Esophagus squamous epithelium (tissue), 5 donors: ENCODE measurements around the gene GNG8. TPM values are rescaled to one million over a fixed set of nuclear protein-coding genes. Genes with fewer than 3 reads are reported as not detected.

Experiments
- DNase-seq: peaks from one replicate; lab custom pipeline; 2025; lab: John Stamatoyannopoulos, UW
- H3K27ac ChIP-seq, 4 donors: fragments of 200-600 bp; sonication (generic); one replicate each; pipeline ENCODE4 v1.5.1; 2016 to 2019; ENCODE audit warnings: mild to moderate bottlenecking in 1 of 4
- H3K27me3 ChIP-seq, 4 donors: fragments of 200-600 bp; sonication (generic); 1 replicate in 3 of 4; 2 replicates in 1 of 4; pipeline versions ENCODE4 v1.5.1 to v1.6.0; 2017 to 2021; ENCODE audit warnings: antibody characterized with exemption in 1 of 4
- H3K36me3 ChIP-seq, 3 donors: fragments of 200-600 bp; sonication (generic); one replicate each; pipeline ENCODE4 v1.5.1; 2016 to 2019
- H3K4me1 ChIP-seq, 3 donors: fragments of 200-600 bp; sonication (generic); one replicate each; pipeline ENCODE4 v1.5.1; 2017 to 2019
- H3K4me3 ChIP-seq, 4 donors: fragments of 200-600 bp; sonication (generic); 1 replicate in 3 of 4; 2 replicates in 1 of 4; pipeline ENCODE4 v1.5.1; 2016 to 2019; ENCODE audit warnings: mild to moderate bottlenecking in 2 of 4, moderate library complexity in 1 of 4
- H3K9me3 ChIP-seq, 3 donors: fragments of 200-600 bp; sonication (generic); one replicate each; pipeline ENCODE4 v1.5.1; 2016 to 2019
- POLR2A ChIP-seq, 4 donors: fragments of 450-650 bp; IDR thresholded peaks; one replicate each; pipeline ENCODE4 v1.6.1; 2017; ENCODE audit warnings: antibody characterized with exemption in 4 of 4, mild to moderate bottlenecking in 4 of 4, moderate library complexity in 3 of 4
- whole genome bisulfite sequencing, 2 donors: methylation state at CpG; one replicate each; pipeline ENCODE4 v1.1.5; 2018; 5-methylcytosine and 5-hydroxymethylcytosine counted together
- intact Hi-C: fragments of 100-400 bp; cut with DNase I; formaldehyde crosslinking; loops from one replicate; pipeline ENCODE4 v1.15.0; 2022
- total RNA-seq, 4 donors: library from RNA; depleted of rRNA; stranded (reverse); fragments of >200 nt; gene quantifications; one replicate each; pipeline ENCODE4 v1.1.0, GENCODE V29; 2016
- TF ChIP-seq, protein P1 (sequence below), 6 experiments: fragments of 450-650 bp in 4 of 6; fragments of 200-600 bp in 2 of 6; sonication (generic) in 2 of 6; IDR thresholded peaks; one replicate each; pipeline ENCODE4 v1.5.1; 2016 to 2019; ENCODE audit warnings: antibody characterized with exemption in 6 of 6, mild to moderate bottlenecking in 4 of 6, moderate library complexity in 4 of 6
- donor health status: DM: yes; HTN: yes; CAD: no.

GNG8 gene
- total RNA-seq, 4 donors from 2014 or later = not detected

DNA sequence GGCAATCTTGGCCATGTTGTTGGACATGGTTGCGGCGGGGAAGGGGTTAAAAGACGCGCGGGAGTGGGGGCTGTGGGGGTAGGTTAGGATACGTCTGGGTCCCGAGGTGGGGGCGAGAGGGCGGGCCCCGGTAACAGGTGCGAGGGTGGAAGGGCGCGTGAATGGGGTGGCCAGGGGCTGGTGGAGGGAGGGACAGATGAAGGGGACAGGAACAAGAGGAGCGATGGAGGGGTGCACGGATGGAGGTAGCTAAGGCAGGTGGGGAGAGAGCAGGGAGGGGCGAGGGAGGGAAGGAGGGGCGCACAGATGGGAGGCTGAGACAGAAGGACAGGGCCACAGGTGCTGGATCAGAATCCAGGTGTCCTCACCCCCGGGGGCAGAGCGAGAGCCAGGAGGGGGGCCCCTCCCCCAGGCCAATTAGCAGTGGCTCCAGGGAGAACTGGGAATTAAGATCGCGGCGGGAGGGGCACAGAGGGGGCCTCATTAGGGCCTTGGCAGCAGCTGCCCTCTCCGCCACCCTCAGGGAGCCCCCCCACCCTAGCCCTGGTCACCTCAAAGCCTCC, 1.3 kb downstream of the GNG8 start:
- H3K4me3 ChIP-seq = peak overlapping the region in 3 of 4 donors; percentile 34 to 55 (median 34)
- 3 to 11% methylated on average over 18 to 20 of the region's 23 CpGs for WGBS, 2 donors
- H3K27ac ChIP-seq = peak overlapping the region in 1 of 4 donors; percentile 9
- no peaks in the 10 kb centered on the region for H3K9me3 ChIP-seq
- TF ChIP-seq, protein P1, sequence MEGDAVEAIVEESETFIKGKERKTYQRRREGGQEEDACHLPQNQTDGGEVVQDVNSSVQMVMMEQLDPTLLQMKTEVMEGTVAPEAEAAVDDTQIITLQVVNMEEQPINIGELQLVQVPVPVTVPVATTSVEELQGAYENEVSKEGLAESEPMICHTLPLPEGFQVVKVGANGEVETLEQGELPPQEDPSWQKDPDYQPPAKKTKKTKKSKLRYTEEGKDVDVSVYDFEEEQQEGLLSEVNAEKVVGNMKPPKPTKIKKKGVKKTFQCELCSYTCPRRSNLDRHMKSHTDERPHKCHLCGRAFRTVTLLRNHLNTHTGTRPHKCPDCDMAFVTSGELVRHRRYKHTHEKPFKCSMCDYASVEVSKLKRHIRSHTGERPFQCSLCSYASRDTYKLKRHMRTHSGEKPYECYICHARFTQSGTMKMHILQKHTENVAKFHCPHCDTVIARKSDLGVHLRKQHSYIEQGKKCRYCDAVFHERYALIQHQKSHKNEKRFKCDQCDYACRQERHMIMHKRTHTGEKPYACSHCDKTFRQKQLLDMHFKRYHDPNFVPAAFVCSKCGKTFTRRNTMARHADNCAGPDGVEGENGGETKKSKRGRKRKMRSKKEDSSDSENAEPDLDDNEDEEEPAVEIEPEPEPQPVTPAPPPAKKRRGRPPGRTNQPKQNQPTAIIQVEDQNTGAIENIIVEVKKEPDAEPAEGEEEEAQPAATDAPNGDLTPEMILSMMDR (IDR thresholded peaks at IDR 0.05) = no peak
- no peak for TF ChIP-seq POLR2A (IDR thresholded peaks at IDR 0.05)
- DNase-seq = no peak
- no peaks in the 10 kb centered on the region for H3K36me3 ChIP-seq
- H3K4me1 ChIP-seq = peaks cover 18 to 60% (median 39%) of the 10 kb centered on the region in 3 donors
- intact Hi-C loops = no loop called here
- peaks cover 0 to 88% (median 0%) of the 10 kb centered on the region in 4 donors for H3K27me3 ChIP-seq

DNA sequence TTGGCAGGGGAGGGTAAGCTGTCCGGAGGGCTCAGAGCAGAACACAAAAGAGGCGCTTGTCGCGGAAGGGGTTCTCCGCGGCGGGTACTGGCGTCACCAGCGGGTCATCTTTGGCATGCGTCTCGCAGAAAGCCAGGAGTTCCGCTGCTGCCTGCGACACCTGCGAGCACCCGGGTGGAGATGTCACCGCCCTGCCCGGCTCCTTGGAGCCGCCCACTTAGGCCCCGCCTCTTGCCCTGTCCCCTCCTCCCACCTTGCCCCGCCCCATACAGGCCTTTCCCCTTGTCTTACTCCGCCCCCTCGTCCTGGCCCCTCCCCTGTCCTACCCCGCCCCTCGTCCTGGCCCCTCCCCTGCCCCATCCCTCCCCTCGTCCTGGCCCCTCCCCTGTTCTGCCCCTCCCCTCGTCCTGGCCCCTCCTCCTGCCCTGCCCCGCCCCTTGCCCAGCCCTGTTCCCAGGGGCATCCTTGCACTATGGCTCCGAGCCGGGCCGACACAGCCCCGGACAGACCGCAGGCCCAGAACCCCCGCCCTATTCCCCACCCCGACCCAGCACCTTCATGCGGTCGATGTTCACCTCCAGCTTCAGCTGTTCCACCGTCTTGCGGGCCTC, 1.9 kb downstream of the GNG8 start:
- H3K27me3 ChIP-seq = peaks cover 0 to 82% (median 0%) of the 10 kb centered on the region in 4 donors

DNA sequence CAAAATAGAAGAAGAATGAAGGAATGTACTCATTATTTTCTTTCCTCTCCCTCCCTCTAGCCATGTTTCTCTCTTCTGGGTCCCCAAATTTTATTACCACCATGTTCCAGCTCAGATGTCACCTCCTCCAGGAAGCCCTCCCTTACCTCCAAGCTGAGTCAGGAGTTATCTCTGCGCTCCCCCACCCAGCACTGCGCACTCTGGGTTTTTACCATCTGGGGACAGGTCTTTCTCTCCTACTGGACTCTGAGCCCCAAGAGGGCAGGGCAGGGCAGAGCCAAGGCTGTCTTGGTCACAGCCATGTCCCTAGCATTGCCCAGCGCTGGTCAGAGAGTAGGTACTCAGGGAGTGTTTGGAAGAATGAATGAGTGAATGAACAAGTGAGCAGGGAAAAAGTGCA, 2.9 kb downstream of the GNG8 start:
- no peak for DNase-seq
- Histone ChIP-seq H3K4me3 (no peak overlapping the region), H3K27me3 (peaks cover 0 to 74% (median 0%) of the 10 kb centered on the region in 4 donors), H3K27ac (no peak overlapping the region), H3K4me1 (peaks cover 9 to 44% (median 25%) of the 10 kb centered on the region in 3 donors), H3K9me3 (no peaks in the 10 kb centered on the region), H3K36me3 (no peaks in the 10 kb centered on the region)
- TF ChIP-seq, protein P1 (IDR thresholded peaks at IDR 0.05) = no peak
- no peak for TF ChIP-seq POLR2A (IDR thresholded peaks at IDR 0.05)
- WGBS, 2 donors = 80 to 100% methylated on average over 2 to 3 of the region's 3 CpGs
- intact Hi-C loops = no loop called here

More for the DNA sequence above, 1.9 kb downstream of the GNG8 start:
- intact Hi-C loops = no loop called here
- Histone ChIP-seq H3K4me1 (peaks cover 13 to 54% (median 33%) of the 10 kb centered on the region in 3 donors), H3K9me3 (no peaks in the 10 kb centered on the region), H3K36me3 (no peaks in the 10 kb centered on the region), H3K27ac (peak overlapping the region in 3 of 4 donors; percentile 9 to 26 (median 24)), H3K4me3 (peak overlapping the region; percentile 16 to 55 (median 34))
- peak in 1 of 4 donors; percentile 22 for TF ChIP-seq POLR2A (IDR thresholded peaks at IDR 0.05)
- TF ChIP-seq, protein P1 (IDR thresholded peaks at IDR 0.05) = no peak
- DNase-seq = no peak
- 0 to 7% methylated on average over 16 to 22 of the region's 38 CpGs for WGBS, 2 donors

DNA sequence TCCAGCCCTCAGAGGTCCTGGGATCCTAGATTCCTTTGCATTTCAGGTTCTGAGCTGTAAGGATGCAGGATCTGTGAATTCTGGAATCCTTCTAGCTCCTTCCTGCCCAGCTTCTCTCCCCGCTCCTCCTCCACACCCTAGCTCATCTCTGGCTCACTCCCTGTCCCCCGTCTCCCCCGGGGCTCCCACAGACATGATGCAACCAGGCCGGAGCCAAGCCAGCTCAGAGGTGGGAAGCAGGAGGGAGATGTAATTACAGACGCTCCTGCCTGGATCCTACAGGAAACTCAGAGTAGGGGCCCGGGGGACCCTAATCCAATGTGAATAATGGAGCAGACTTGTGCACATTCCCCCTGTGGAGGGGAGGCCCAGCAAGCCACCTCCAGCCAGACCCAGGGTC, 4.5 kb downstream of the GNG8 start:
- DNase-seq = no peak
- no peaks in the 10 kb centered on the region for H3K9me3 ChIP-seq
- H3K27me3 ChIP-seq = peaks cover 0 to 58% (median 0%) of the 10 kb centered on the region in 4 donors
- H3K4me1 ChIP-seq = peaks cover 9 to 46% (median 25%) of the 10 kb centered on the region in 3 donors
- no peaks in the 10 kb centered on the region for H3K36me3 ChIP-seq
- intact Hi-C loops = no loop called here
- H3K4me3 ChIP-seq = no peak overlapping the region
- no peak overlapping the region for H3K27ac ChIP-seq
- 60% methylated on average over 1 of the region's 6 CpGs; no CpG with 5 or more reads in 1 of the 2 donors for WGBS, 2 donors
- TF ChIP-seq, protein P1 (IDR thresholded peaks at IDR 0.05) = no peak
- TF ChIP-seq POLR2A (IDR thresholded peaks at IDR 0.05) = no peak

DNA sequence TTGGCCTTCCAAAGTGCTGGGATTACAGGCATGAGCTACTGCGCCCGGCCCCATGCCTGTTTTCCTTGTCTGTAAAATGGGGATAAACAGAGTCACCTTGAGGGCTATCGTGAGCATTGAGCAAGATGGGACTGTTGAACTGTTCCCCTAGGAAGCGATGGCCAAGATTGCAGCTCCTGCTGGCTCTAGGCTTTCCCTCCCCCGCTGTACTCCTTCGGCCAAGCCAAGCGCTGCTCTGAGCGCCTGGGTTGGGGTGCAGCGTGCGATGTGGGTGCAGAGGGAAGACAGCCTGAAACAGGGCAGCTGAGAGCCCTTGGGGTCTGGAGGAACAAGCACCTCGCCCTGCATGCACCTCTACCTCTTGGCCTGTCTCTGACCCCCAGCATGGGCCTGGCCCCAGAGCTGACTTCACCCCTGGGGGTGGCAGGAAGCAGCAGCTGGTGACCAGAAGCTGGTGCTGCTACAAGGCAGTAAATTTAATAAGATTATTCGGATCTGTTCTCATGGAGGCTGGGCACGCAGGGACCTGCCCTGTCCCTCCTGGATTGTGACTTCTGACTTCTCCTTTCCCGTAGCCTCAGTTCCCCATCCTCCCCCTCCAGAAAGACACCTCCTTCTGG, 5.3 kb downstream of the GNG8 start:
- no peak overlapping the region for H3K4me3 ChIP-seq
- 31 to 59% methylated on average over 4 to 6 of the region's 14 CpGs for WGBS, 2 donors
- DNase-seq = no peak

More for the DNA sequence above, 5.3 kb downstream of the GNG8 start:
- H3K27ac ChIP-seq = no peak overlapping the region
- H3K27me3 ChIP-seq = peaks cover 0 to 50% (median 0%) of the 10 kb centered on the region in 4 donors
- peaks cover 12 to 49% (median 29%) of the 10 kb centered on the region in 3 donors for H3K4me1 ChIP-seq
- H3K9me3 ChIP-seq = no peaks in the 10 kb centered on the region
- no peaks in the 10 kb centered on the region for H3K36me3 ChIP-seq
- TF ChIP-seq, protein P1 (IDR thresholded peaks at IDR 0.05) = no peak
- no peak for TF ChIP-seq POLR2A (IDR thresholded peaks at IDR 0.05)
- intact Hi-C loops = no loop called here
